ENCODE data around the gene RTEL1.
"Not testable (repeated sequence)": the region's sequence is repeated elsewhere in the genome, so short reads cannot be mapped to it uniquely, and the experiment has no call there.

RTEL1 gene

DNA sequence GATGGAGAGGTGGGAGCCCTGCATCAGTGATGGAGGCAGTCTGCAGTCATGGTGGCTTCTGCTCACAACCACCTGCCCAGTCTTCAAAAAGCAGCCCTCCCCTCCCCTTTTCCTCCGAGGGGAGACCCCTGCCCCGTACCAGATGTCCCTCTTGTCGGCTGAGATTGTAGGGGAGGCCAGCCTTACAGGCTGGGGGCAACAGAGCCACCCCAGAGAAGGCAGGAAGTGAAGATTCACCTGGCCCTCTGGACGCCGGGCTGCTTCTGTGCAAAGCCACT, 42.9 kb downstream of the RTEL1 start:
- DNase-seq = no peak

DNA sequence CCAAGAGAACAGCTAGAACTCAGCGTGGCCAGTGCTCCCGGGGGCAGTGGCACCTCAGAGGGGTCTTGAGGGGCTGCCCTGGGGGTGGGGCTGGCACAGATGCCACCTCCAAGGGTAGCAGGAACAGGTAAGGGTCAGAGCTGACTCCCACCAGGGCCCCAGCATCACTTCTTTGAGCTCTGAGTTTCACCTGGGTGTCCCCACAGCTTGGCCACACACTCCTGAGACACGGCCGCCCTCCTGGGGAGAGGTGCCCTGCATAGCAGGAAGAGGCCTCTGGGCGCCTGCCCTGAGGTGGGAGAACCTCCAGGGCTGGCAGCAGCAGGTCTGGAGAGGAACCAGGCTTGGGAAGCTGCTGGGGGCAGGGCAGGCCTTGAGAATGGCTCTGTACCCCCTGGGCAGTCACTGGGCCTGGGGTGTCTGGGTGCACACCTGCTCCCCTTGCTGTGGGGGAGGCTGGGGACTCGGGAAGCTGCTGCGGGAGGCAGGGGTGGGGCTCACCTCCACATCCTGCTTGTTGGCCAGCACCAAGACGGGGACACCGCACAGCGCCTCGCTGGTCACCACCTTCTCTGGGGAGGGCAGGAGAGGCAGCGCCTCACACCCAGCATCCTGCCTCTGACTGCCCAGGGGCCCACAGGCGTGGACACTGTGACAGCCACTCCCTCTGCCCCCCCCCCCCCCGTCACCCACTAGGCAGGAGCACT, 43.4 kb downstream of the RTEL1 start:
- DNase-seq = no peak

DNA sequence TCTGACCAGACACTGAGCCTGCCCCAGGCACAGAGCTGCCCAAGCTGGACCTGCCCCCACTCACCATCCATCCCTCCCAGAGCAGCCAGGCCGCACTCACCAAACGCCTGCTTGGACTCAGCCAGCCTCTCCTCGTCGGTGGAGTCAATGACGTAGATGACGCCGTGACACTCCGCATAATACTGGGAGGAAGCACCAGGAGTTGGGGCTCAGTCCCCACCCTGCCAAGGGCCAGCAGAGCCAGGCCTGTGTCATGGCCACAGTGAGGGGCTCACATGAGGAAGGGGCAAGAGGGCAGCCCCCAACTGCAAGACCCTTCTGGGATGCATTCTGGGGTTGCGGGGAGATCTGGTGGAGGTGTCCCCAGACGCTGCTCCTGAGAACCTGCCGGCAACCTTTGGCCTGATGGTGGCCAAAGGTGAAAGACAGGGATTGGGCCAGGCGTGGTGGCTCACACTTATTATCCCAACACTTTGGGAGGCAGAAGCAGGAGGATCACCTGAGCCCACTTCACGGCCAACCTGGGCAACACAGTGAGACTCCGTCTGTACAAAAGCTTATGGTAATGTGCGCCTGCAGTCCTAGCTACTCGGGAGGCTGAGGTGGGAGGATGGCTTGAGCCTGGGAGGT, 44.0 kb downstream of the RTEL1 start:
- DNase-seq = no peak

DNA sequence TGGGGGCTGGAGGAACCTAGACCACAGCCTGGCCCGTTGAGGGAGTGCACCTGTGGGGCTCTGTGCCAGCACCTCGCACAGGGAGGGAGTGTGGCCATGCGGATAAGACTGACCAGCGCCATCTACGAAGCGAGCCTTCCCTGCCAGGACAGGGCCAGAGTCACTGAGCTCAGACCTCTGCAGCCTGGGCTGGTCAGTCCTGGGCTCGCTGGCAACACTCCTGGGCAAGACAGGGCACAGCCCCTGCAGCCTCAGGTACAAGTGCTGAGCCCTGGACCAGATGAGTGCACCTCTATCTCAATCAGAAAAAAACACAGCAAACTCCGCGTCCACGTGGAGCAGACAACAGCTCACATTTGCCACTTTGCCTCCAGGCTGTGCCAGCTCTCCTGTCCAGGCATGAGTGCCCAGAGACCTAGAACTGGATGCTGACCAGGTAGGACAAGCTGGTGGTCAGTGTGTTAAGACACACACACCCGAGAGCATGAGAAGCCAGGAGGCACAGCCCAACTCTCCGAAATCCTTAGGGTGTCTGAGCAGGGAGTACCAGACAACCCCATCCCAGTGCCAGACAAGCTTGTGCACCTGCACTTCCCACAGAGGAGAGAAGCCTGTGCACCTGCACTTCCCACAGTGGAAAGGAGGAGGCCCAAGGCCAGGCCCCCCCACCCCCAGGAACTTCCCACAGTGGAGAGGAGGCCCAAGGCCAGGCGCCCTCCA, 44.8 kb downstream of the RTEL1 start:
- DNase-seq = no peak

GRCh38 chr20:63703471-63703975, 45.4 kb downstream of the RTEL1 start:
- DNase-seq = no peak

DNA sequence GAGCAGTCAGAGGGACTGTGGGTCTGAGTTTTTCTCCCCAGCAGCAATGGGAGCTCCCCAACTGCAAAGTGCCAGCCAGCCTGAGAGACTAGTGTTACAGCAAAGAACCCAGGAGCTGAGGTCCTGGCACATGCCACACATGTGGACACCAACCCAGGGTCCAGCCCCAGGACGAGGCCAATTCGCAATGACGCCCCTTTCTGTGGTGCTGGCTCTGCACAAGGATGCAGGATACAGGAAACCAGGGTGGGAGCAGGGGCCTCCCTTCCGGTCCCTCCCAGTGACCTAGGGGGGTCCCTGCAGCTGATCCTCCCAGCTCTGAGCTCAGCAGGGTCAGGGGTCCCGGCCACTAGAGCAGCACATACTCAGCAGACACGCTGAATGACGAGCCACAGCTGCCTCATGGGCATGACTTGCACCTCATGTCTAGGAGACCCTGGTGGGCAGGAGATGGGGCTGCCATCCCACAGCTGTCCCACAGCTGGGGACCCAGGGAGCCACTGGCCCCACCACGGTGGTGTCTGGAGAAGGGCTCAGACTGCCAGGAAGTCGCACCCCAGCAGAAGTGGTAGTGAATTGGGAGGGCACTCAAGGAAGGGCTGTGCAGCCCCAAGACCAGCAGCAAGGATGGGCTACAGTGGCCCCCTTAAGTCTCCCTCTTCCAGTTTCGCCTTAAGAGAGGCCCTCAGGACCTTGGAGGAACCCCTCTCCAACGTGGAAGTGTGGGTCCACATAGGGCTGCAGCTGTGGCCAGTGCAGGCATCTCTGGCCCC, 46.0 kb downstream of the RTEL1 start:
- no peak for DNase-seq

DNA sequence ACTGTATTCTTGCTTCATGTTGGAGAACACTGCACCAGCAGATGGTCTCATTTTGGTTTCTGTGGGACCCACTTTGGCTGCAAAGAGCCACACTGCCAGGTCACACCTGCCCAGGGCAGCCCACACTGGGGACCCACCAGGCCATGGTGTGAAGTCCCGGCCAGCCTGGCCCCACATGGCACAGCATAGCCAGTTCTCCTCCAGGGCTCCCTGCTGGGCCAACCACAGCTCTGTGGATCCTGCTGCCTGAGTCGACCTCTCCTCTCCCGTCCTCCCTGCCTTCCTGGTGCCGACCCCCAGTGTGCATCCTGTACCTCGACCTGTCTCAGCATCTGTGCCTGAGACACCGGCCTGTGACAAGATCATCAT, 46.6 kb downstream of the RTEL1 start:
- DNase-seq = no peak

DNA sequence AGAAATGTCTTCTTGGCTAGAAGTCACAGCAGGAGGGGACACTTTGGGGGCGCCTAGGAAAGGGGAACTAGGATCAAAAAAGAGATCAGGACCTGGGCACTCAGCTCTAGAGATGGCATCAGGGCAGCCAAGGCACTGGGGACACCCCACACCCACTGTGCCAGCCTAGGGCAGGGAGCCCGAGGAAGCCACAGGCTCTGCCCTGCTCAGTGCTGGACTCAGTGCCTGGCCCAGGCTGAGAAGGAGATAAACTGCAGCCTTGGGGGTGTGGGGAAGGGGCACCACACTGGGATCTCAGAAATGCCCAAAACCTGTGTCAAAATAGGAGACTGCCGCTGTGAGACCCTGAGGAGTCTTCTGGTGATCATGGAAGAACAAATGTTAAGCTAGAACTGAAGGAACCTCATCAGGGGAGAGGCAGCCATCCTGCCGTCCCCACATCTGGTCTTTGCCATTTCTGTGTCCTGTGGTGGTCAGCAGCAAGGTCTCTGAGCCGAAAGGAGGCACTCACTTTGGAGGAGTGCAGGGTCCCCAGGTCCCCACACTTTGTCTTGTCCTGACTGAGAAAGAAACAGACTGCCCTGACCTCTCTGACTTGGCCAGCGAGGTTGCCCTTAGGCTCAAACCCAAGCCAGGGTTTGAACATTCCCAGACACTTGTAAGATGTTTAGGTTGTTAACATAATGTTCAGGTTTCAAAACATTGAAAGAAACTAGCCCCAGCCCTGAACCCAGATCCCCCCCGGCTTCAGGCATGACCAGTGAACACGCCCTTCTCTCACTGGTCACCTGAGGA, 47.3 kb downstream of the RTEL1 start:
- no peak for DNase-seq

DNA sequence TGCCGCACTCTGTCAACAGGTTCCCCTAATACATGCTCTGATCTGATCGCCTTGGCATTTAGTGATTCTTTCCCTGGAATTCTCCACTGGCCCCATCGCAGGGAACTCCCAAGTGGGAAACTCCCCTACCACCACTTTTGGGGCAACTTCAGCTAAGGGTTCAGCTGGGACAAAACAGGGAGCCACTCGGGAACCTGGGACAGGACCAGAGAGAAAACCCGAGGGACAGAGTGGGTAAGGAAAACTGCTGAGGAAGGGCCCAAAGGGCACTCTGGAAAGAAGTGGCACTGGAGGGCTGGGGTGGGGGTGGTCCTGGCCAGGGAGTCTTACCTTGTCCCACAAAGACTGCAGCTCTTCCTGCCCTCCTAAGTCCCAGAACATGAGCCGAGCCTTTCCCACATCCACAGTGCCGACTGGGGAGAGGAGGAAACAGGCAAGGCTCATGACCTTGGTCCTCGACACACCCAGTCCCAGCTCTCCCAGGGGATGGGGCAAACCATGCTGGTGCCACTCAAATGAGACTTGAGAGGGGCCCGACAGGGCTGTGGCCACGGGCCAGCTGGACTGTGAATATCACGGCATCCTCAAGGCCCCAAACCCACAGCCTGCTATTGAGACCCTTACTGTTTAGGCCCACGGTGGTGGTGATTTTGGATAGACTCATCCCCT, 48.0 kb downstream of the RTEL1 start:
- no peak for DNase-seq

GRCh38 chr20:63706852-63707557, 48.9 kb downstream of the RTEL1 start:
- peak; percentile 70 for DNase-seq

- peak; percentile 91 for DNase-seq
Observed at GRCh38 chr20:63707558-63708300, 49.6 kb downstream of the RTEL1 start, which contains the start of the genes ARFRP1 and ZGPAT. Gene ARFRP1 (minus strand): TSS chr20:63707976. CDS start chr20:63707091, 885 bp downstream. Gene ZGPAT (plus strand): TSS chr20:63708039. CDS start chr20:63708581, 542 bp downstream.

GRCh38 chr20:63708301-63709148, 50.4 kb downstream of the RTEL1 start:
- DNase-seq = no peak

DNA sequence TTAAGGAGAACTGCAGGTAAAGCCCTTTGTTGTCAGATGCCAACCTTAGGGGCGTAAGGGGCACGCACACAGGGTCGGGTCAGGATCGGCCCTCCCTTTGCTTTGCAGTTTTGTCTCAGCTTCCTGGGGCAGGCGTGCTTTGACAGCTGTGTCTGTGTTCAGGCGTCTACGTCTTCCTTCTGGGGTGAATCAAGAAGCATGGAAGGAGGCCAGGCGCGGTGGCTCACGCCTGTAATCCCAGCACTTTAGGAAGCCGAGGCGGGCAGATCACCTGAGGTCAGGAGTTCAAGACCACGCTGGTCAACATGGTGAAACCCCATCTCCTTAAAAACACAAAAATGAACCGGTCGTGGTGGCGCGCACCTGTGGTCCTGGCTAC, 51.0 kb downstream of the RTEL1 start:
- no peak for DNase-seq

- no peak for DNase-seq
Observed at GRCh38 chr20:63711085-63711645, 53.1 kb downstream of the RTEL1 start.

GRCh38 chr20:63712191-63712590, 54.1 kb downstream of the RTEL1 start:
- DNase-seq = no peak

GRCh38 chr20:63714858-63715257, 56.7 kb downstream of the RTEL1 start:
- DNase-seq = no peak

DNA sequence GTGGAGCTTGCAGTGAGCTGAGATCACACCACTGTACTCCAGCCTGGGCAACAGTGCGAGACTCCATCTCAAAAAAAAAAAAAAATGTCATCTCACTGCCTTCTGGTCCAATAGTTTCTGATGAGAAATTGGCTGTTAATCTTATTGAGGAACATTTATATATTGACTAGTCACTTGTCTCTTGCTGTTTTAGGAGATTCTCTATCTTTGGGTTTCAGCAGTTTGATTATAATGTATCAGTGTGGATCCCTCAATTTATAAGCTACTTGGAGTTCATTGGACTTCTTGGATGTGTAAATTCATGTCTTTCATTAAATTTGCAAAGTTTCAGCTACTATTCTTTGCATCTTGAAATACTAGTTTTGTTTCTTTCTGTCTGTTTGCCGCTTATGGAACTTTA, 60.9 kb downstream of the RTEL1 start:
- DNase-seq = no peak

DNA sequence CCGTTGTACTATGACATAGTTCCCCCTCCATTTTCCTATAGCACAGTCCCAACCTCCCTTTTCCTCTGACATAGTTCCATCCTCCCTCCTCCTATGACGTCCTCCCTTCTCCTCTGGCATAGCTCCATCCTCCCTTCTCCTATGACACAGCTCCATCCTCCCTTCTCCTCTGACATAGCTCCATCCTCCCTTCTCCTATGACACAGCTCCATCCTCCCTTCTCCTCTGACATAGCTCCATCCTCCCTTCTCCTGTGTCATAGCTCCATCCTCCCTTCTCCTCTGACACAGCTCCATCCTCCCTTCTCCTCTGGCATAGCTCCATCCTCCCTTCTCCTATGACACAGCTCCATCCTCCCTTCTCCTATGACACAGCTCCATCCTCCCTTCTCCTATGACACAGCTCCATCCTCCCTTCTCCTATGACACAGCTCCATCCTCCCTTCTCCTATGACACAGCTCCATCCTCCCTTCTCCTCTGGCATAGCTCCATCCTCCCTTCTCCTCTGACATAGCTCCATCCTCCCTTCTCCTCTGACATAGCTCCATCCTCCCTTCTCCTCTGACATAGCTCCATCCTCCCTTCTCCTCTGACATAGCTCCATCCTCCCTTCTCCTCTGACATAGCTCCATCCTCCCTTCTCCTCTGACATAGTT, 65.0 kb downstream of the RTEL1 start:
- DNase-seq = not testable (repeated sequence)
